Fibroblast of pulmonary artery (primary cell): ENCODE measurements around the gene RTN1.

Experiments used
- DNase-seq: peaks from one replicate; pipeline ENCODE4 v3.0.0-alpha.2; 2010; ENCODE audit warnings: low read depth
- H3K4me3 ChIP-seq: replicated peaks from 2 replicates; pipeline ENCODE4 v1.5.1; 2011; ENCODE audit warnings: low read depth, mild to moderate bottlenecking, control low read depth, low read length, moderate library complexity
- CTCF ChIP-seq: IDR thresholded peaks from 2 replicates; pipeline ENCODE4 v1.5.1; 2011; ENCODE audit warnings: mild to moderate bottlenecking, control low read depth, low read length, inconsistent platforms; ENCODE audit errors: missing control alignments

RTN1 gene

GRCh38 chr14:59595071-59595470, 275.5 kb downstream of the RTN1 start:
- DNase-seq = no peak
- no peak overlapping the region for H3K4me3 ChIP-seq
- no peak for TF ChIP-seq CTCF

- no peak for DNase-seq
- TF ChIP-seq CTCF = no peak
- H3K4me3 ChIP-seq = no peak overlapping the region
Observed at GRCh38 chr14:59591641-59592370, 278.8 kb downstream of the RTN1 start.

- TF ChIP-seq CTCF = no peak
- no peak for DNase-seq
- no peak overlapping the region for H3K4me3 ChIP-seq
Observed at GRCh38 chr14:59588101-59588500, 282.5 kb downstream of the RTN1 start.

GRCh38 chr14:59585891-59586554, 284.6 kb downstream of the RTN1 start:
- DNase-seq = peak; percentile 56
- H3K4me3 ChIP-seq = no peak overlapping the region
- TF ChIP-seq CTCF = no peak

GRCh38 chr14:59583755-59584154, 286.8 kb downstream of the RTN1 start:
- no peak overlapping the region for H3K4me3 ChIP-seq
- peak; percentile 39 for DNase-seq
- TF ChIP-seq CTCF = peak; percentile 20

GRCh38 chr14:59582845-59583509, 287.6 kb downstream of the RTN1 start:
- DNase-seq = no peak
- TF ChIP-seq CTCF = no peak
- no peak overlapping the region for H3K4me3 ChIP-seq

GRCh38 chr14:59582161-59582560, 288.4 kb downstream of the RTN1 start:
- TF ChIP-seq CTCF = no peak
- no peak overlapping the region for H3K4me3 ChIP-seq
- no peak for DNase-seq
